22Rv1 (cell line): ENCODE data around the gene ZKSCAN8.

Experiments used
- CTCF ChIP-seq: fragments of 450-650 bp; IDR thresholded peaks from 2 replicates; pipeline ENCODE4 v1.5.1; 2017; ENCODE audit warnings: mild to moderate bottlenecking
- ZFX ChIP-seq: fragments of 450-650 bp; IDR thresholded peaks from 2 replicates; pipeline ENCODE4 v1.6.1; 2017; ENCODE audit warnings: antibody characterized with exemption, borderline replicate concordance

DNA sequence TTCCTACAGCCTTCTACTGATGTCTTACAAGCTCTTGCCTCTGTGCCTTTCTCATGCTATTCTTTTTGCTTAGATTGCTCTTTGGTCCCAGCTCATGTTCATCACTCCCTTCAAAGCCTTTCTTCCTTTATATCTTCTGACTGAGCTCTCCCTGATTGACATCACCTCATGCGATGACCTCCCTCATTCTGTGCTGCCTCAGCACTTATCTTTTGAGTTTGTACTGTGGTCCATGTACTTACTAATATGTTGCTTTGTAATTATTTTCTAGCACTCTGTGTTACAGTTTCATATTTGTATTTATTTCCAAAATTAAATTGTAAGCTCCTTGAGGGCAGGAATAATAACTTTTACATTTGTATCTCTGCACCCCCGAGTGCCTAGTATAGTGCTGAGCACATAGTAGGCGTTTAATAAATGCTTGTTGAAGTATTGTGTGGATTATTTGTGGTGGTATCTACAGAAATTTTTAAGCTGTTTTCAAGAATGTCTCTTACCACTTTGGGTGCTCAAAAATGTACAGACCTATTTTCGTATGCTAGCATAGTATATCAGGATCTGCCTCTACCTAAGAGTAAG is 17.4 kb downstream of the ZKSCAN8 start:
- TF ChIP-seq CTCF = no peak
- no peak for TF ChIP-seq ZFX
